GM08714 (cell line): Measurements from ENCODE around the gene KTN1.

ENCODE experiments used
- H3K4me3 ChIP-seq: fragments of 200-500 bp; sonication (Bioruptor generic); 2 replicates; pipeline ENCODE4 v1.5.1; 2014; ENCODE audit warnings: mild to moderate bottlenecking, low read length, inconsistent platforms
- ZNF274 ChIP-seq: IDR thresholded peaks from 2 replicates; pipeline ENCODE4 v1.6.1; 2012; ENCODE audit warnings: mild to moderate bottlenecking, low read depth, low read length

Gene KTN1

GRCh38 chr14:55556929-55557623 lies 22.9 kb upstream of the KTN1 start:
- H3K4me3 ChIP-seq, result no peak overlapping the region
- no peak for TF ChIP-seq ZNF274

GRCh38 chr14:55562135-55562534 lies 17.9 kb upstream of the KTN1 start:
- no peak overlapping the region for H3K4me3 ChIP-seq
- no peak for TF ChIP-seq ZNF274

GRCh38 chr14:55568618-55569017 lies 11.4 kb upstream of the KTN1 start:
- TF ChIP-seq ZNF274, result no peak
- no peak overlapping the region for H3K4me3 ChIP-seq

GRCh38 chr14:55571125-55571889 lies 8.7 kb upstream of the KTN1 start:
- no peak overlapping the region; the same call in 1 of the 2 replicates for H3K4me3 ChIP-seq
- no peak for TF ChIP-seq ZNF274

GRCh38 chr14:55572578-55572977 lies 7.4 kb upstream of the KTN1 start:
- TF ChIP-seq ZNF274, result no peak
- no peak overlapping the region for H3K4me3 ChIP-seq

- H3K4me3 ChIP-seq, result no peak overlapping the region
- TF ChIP-seq ZNF274, result no peak
Measured at GRCh38 chr14:55574988-55575387, 5.0 kb upstream of the KTN1 start.

GRCh38 chr14:55577229-55577628 lies 2.8 kb upstream of the KTN1 start:
- TF ChIP-seq ZNF274, result no peak
- no peak overlapping the region for H3K4me3 ChIP-seq

GRCh38 chr14:55578511-55578910 lies 1.5 kb upstream of the KTN1 start:
- no peak overlapping the region for H3K4me3 ChIP-seq
- no peak for TF ChIP-seq ZNF274

- TF ChIP-seq ZNF274, result no peak
Measured at GRCh38 chr14:55580470-55581341, 699 bp downstream of the KTN1 start.

GRCh38 chr14:55581342-55581771 lies 1.4 kb downstream of the KTN1 start:
- TF ChIP-seq ZNF274, result no peak
- peak overlapping the region; percentile 87 for H3K4me3 ChIP-seq

More at GRCh38 chr14:55580470-55581341, 699 bp downstream of the KTN1 start:
- H3K4me3 ChIP-seq, result peak overlapping the region; percentile 87

GRCh38 chr14:55582746-55583145 lies 2.7 kb downstream of the KTN1 start:
- no peak overlapping the region; the same call in 1 of the 2 replicates for H3K4me3 ChIP-seq
- no peak for TF ChIP-seq ZNF274

- no peak for TF ChIP-seq ZNF274
- H3K4me3 ChIP-seq, result no peak overlapping the region
Measured at GRCh38 chr14:55583942-55584468, 4.0 kb downstream of the KTN1 start.

GRCh38 chr14:55585854-55586253 lies 5.8 kb downstream of the KTN1 start:
- TF ChIP-seq ZNF274, result no peak
- no peak overlapping the region for H3K4me3 ChIP-seq

GRCh38 chr14:55586411-55586810 lies 6.4 kb downstream of the KTN1 start:
- TF ChIP-seq ZNF274, result no peak
- H3K4me3 ChIP-seq, result no peak overlapping the region
